ENCODE data around the gene MTRF1L. TPM values are rescaled to one million over a fixed set of nuclear protein-coding genes. Genes with fewer than 3 reads are reported as not detected.
"Not testable (repeated sequence)": the region's sequence is repeated elsewhere in the genome, so short reads cannot be mapped to it uniquely, and the experiment has no call there.

The MTRF1L gene
- total RNA-seq, 1 experiment from 2014 or later, result 29.0 TPM

DNA sequence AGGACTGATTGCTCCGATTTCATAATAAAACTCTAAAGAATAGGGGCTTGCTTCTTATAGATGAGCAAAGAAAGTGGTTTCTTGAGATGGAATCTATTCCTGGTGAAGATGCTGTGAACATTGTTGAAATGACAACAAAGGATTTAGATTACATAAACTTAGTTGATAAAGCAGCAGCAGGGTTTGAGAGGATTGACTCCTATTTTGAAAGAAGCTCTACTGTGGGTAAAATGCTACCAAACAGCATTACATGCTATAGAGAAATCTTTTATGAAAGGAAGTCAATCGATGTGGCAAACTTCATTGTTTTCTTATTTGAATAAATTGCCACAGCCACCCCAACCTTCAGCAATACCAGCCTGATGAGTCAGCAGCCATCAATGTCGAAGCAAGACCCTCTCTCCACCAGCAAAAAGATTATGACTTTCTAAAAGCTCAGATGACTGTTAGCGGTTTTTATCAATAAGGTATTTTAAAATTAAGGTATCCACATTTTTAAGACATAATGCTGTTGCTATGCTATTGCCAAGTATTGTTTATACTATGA is 12.7 kb upstream of the MTRF1L start:
- no peak for DNase-seq (ENCODE audit: low read depth, low spot score)
- in situ Hi-C loops (cut with HindIII; ENCODE audit: low pct_unique_long_range_greater_than_20kb, low sequenced_read_pairs), result no loop called here

DNA sequence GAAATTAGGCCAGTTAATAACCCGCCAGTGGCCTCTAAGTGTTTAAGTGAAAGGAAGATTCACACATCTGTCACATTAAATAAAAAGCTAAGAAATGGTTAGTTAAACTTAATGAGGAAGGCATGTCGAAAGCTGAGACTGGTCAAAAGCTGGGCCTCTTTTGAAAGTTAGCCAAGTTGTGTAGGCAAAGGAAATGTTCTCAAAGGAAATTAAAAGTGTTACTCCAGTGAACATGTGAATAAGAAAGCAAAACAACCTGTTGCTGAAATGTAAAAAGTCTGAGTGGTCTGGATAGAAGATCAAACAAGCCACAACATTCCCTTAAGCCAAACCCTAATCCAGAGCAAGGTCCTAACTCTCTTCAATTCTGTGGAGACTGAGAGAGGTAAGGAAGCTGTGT is 10.9 kb upstream of the MTRF1L start:
- no peak for DNase-seq (ENCODE audit: low read depth, low spot score)
- in situ Hi-C loops (cut with HindIII; ENCODE audit: low pct_unique_long_range_greater_than_20kb, low sequenced_read_pairs), result no loop called here

DNA sequence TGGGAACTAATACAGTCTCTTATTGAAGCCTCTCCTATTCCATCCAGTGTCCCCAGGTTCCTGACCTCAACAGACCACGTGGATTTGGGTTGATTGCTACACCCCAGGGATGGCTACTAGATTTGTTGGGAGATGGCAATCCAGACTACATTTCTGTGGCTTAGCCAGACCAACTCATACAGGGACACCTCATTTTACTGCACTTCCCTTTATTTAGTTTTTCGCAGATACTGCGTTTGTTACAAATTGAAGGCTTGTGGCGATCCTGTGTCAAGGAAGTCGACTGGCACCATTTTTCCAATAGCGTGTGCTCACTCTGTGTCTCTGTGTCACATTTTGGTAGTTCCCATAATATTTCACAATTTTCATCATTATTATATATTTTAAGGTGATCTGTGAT is 10.3 kb upstream of the MTRF1L start:
- in situ Hi-C loops (cut with HindIII; ENCODE audit: low pct_unique_long_range_greater_than_20kb, low sequenced_read_pairs), result no loop called here
- DNase-seq (ENCODE audit: low read depth, low spot score), result no peak

DNA sequence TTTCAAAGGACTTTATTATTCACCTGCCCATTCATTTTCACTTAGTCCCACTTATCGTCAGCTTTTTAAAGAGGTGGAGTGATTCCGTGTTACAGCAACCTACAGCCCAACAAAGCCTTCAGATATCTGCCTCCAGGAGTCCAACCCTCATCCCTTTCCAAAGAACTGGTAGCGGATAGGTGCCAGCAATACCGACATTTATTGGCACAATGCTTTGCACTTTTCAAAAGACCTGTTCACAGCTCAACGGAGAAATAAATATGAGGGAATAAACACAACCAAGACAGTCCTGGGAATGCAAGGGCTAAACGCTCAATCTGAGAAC is 819 bp upstream of the MTRF1L start:
- in situ Hi-C loops (cut with HindIII; ENCODE audit: low pct_unique_long_range_greater_than_20kb, low sequenced_read_pairs), result no loop called here
- DNase-seq (ENCODE audit: low read depth, low spot score), result peak; percentile 50

DNA sequence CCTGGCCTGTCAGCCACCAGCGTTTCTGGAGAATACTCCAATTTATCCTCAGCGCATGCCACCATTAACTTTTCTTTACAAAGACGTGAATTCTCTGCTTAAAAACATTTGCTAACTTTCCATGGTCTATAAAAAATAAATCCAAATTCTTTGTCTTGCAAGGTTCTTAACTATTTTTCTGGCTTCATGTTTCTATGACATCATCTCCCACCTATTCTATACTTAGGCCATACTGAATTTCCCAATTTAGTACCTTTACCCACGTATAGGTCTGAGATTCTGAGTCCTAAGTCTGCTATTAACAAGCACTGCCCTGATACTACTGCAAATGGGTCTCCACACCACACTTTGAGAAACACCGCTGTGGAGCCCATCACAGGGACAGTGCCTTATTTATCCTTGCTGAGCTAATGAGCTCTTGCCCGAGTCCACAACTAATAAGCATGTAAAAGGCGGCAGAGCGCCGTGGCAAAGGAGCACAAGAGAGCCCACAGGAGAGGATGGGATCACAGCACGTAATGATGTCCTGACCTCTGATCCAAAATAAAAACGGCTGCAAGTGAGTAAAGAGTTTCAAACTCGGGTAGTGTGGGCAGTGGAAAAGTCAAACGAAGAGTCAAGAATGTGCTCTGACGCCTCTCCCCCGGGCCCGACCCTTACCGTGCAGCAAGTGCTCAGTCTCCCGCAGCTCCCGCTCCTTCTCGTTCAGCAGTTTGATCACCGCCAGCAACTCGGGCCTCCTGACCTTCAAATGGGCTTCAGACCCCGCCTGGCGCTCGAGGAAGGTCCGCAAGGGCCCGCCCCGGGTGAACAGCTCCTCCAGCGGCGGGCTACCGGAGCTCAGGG is 519 bp downstream of the MTRF1L start:
- DNase-seq (ENCODE audit: low read depth, low spot score), result no peak
- in situ Hi-C loops (cut with HindIII; ENCODE audit: low pct_unique_long_range_greater_than_20kb, low sequenced_read_pairs), result no loop called here

DNA sequence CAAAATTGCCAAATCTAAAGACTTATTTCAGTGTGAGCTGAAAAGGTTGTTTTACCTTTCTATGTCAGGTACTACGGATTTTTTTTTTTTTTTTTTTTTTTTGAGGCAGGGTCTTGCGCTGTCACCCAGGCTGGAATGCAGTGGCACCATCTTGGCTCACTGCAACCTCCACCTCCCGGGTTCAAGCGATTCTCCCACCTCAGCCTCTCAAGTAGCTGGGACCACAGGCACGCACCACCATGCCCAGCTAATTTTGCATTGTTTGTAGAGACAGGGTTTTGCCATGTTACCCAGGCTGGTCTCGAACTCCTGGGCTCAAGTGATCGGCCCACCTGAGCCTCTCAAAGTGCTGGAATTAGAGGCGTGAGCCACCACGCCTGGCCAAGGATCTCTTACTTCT is 1.7 kb downstream of the MTRF1L start:
- in situ Hi-C loops (cut with HindIII; ENCODE audit: low pct_unique_long_range_greater_than_20kb, low sequenced_read_pairs); DNase-seq (ENCODE audit: low read depth, low spot score): not testable (repeated sequence)

DNA sequence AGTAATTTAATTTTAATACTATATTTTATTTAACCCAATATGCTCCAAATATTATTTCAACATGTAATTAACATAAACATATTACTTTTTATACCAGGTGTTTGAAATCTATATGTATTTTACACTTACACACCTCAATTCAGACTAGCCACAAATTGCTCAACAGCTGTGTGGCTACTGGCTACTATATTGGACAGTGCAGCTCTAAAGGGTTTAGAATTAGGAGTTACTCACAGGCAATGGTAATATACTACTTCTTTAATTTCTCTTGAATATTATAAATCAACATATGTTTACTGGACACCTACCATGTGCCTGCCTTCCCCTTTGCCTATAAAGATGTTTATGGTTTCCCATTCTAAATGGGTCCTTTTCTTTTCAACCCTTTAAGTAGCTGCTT is 2.3 kb downstream of the MTRF1L start:
- in situ Hi-C loops (cut with HindIII; ENCODE audit: low pct_unique_long_range_greater_than_20kb, low sequenced_read_pairs), result no loop called here
- DNase-seq (ENCODE audit: low read depth, low spot score), result no peak

DNA sequence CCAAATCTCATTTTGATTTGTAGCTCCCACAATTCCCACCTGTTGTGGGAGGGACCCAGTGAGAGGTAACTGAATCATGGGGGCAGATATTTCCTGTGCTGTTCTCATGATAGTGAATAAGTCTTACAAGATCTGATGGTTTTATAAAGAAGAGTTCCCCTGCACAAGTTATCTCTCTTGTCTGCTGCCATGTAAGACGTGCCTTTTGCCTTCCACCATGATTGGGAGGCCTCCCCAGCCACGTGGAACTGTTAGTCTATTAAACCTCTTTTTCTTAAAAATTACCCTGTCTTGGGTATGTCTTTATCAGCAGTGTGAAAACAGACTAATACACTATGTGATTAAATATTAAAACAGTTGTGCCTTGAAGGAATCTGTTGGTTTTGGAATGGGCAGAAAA is 3.0 kb downstream of the MTRF1L start:
- DNase-seq (ENCODE audit: low read depth, low spot score); in situ Hi-C loops (cut with HindIII; ENCODE audit: low pct_unique_long_range_greater_than_20kb, low sequenced_read_pairs): not testable (repeated sequence)

DNA sequence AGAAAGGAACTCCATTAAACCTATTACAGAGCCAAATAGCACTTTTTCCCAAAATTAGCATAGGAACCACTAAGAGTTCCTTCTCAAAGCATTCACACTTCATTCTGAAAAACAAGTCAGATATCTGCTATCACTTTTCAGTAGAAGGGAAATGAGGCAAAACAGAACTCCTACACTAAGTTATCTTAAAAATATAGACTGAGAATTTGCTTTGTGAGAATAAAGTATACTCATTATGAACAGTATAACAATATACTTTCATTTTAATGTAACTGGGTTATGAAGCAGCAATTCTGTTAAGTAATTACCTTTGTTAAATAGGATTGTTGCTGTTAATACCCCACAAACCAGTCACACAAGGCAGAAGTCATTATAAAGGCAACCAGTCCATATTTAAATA is 8.7 kb downstream of the MTRF1L start:
- in situ Hi-C loops (cut with HindIII; ENCODE audit: low pct_unique_long_range_greater_than_20kb, low sequenced_read_pairs), result no loop called here
- DNase-seq (ENCODE audit: low read depth, low spot score), result no peak

DNA sequence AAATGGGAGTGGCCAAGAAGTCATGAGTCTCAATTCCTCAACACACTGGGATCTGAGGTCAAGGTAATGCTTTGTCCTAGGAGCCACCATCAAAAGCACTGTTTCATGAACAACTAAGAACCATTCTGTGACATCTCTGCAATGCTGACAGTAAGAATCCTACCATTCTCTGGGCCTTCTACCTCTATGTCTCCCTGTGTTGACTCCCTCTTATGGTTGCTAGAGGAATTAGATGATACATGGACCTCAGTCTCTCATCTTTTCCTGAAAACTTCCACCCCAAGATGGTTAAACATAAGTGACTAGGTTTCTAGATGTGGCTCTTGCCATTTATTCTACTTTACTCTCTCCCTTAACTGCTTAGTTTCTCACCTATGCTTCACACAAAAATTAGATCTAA is 9.1 kb downstream of the MTRF1L start:
- peak; percentile 55 for DNase-seq (ENCODE audit: low read depth, low spot score)
- in situ Hi-C loops (cut with HindIII; ENCODE audit: low pct_unique_long_range_greater_than_20kb, low sequenced_read_pairs), result no loop called here

DNA sequence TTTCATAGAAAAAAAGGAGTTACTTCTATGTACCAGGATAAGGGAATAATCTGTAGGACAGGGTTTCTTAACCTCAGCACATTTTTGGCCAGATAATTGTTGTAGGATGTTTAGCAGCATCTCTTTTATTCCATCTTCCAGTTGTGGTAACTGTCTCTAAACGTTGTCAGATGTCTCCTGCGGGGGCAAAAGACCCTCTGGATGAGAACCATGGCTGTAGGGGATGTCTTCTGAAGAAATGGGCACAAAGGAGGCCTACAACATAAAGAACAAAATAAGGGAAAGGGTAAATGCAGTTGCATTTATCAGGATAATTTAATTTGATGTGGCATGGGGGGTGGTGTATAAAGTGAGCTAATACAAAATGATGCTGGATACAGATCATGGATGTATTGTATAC is 15.5 kb downstream of the MTRF1L start:
- DNase-seq (ENCODE audit: low read depth, low spot score), result no peak
- in situ Hi-C loops (cut with HindIII; ENCODE audit: low pct_unique_long_range_greater_than_20kb, low sequenced_read_pairs), result no loop called here

DNA sequence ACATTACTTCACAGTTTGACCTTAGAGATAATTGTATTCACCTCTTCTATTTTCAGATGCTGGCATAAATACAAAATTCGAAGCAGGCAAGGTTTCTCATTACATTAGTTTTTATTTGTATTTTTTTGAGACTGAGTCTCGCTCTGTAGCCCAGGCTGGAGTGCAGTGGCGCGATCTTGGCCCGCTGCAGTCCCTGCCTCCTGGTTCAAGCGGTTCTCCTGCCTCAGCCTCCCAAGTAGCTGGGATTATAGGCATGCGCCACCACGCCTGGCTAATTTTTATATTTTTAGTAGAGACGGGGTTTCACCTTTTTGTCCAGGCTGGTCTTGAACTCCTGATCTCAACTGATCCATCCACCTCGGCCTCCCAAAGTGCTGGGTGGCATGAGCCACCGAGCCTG is 17.2 kb downstream of the MTRF1L start:
- DNase-seq (ENCODE audit: low read depth, low spot score); in situ Hi-C loops (cut with HindIII; ENCODE audit: low pct_unique_long_range_greater_than_20kb, low sequenced_read_pairs): not testable (repeated sequence)

DNA sequence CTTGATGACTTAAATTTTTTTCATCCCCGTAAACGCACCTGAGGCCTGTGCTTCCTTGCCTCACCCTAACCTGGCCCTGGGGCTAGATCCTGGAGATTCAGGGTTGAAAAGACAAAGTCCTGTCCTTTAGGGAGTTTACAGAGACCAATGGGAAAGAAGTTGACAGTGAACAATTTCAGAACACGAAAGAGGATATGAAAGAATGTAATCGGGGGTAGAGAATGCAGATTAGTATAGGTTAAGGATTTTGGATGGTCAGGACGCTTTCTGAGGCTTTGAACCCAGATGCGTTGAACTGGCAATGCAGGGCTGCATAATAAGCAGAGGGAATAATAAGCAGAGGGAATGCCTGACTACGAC is 18.0 kb downstream of the MTRF1L start:
- peak; percentile 9 for DNase-seq (ENCODE audit: low read depth, low spot score)
- in situ Hi-C loops (cut with HindIII; ENCODE audit: low pct_unique_long_range_greater_than_20kb, low sequenced_read_pairs), result no loop called here

DNA sequence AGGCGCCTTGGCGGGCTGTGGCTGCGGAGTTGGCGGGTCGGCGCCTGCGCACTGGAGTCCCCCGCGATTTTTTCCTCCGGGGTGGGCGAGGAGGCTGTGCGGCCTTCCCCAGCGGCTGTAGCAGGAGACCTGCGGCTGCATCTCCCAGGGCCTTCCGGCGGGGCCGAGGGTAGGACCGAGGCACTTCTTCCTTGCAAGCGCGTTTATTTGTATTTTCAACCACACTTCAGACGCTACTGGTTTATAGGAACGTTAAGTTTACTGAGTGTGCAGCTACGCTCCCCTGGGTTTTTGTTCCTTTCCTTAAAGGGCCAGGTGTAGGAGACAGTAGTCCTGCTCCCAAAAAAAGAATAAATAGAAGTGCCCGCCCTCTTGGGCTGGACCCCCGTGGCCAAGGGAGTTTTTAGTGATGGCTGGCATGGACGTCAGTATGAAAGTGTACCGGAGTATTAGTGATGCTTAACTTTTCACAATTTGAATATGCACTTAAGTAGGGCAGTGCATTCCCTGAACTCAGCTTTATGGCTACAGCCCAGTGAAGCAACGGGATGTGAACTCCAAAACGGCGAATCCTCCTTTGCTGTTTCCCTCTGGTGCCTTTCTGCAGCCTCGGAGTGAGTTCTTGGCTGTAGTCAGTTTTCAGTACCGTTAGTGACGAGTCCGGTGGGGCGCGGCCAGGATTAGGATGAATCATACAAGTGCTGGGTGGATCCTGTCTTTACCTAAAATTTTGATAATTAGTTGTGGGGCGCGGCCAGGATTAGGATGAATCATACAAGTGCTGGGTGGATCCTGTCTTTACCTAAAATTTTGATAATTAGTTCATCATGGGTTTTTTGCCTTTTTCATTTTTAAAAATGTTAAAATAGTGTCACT is 18.6 kb downstream of the MTRF1L start:
- in situ Hi-C loops (cut with HindIII; ENCODE audit: low pct_unique_long_range_greater_than_20kb, low sequenced_read_pairs), result no loop called here

DNA sequence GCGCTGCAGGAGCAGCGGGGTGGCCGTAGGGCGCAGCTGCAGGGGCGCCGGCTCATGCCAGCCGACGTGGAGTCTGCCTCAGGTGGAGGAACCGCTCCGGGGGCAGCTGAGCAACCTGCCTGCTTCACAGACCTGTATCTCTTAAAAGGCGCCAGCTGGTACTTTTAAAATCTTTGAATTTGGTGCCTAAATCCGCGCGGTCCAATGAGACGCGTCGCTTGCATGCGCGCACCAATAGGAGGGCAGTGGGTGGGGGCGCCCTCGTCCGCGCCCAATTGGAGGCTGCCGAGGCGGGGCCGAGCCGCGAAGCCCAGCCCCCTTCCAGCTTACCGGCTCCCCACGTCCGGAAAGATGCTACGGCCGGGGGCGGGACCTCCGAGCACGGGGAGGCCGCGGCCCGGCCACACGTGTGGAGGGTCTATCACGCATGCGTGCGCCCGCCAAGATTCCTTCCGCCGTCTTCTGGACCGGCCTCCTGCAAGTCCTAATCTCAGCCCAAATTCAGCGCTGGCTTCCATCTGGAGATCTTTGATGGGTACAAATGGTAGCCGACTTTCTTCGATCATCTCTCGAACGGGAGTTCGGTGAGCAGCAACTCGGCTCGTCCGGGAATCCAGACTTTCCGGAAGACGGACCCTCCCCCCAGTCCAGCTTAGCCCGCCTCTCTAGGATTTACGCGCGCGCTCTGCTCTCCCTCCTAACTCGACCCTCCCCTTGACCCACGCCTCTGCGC is 19.4 kb downstream of the MTRF1L start, which contains the start of gene FBXO5:
Gene FBXO5 (minus strand): TSS at position 138 of the 733 bp plus-strand sequence. CDS start 82 bp downstream, at position 56.
- DNase-seq (ENCODE audit: low read depth, low spot score), result peak; percentile 96
- in situ Hi-C loops (cut with HindIII; ENCODE audit: low pct_unique_long_range_greater_than_20kb, low sequenced_read_pairs), result no loop called here

More for the DNA sequence above, 18.6 kb downstream of the MTRF1L start:
- DNase-seq (ENCODE audit: low read depth, low spot score), result peak; percentile 34

DNA sequence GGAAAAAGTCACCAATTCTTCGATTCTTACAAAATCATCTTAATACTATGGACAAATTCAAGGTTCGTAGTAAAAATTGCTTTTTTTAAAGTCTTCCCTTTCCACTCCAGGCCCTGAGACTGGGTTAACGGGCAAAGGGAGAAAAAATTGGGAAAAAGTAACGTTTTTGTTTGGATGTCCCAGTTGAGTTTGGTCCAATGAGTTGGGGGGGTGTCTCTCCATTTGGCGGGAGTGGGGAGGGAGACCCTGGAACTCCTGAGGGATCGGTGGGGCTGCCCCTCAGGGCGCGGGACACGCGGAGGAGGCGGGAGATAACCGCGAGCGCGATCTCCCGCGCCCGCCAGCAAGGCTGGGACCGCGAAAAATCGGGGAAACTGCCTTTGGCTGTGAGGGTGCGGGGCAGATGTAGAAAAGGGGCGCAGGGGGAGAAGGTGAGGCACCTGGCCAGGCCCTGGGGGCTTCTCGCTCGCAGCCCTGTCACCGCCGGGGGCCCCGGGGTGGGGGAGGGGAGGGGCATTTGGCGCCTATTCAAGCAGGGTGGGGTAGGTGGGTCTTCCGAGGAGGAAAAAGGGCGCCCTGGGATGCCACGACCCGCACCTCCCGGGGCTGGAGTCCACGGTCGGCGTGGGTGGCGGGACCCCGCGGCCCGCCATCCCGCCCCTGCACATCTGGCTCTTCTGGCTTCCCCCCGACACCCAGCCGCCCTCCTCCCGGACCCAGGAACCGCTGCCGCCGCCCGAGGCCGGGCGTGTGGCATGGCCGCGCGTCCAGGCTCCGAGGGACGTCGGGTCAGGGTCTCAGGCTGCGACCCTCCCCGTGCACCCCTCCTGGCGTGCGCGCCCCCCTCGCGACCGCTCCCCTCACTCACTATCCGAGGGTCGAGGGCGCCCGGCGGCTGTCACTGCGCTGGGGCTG is 20.3 kb downstream of the MTRF1L start:
- in situ Hi-C loops (cut with HindIII; ENCODE audit: low pct_unique_long_range_greater_than_20kb, low sequenced_read_pairs), result no loop called here
- peak; percentile 11 for DNase-seq (ENCODE audit: low read depth, low spot score)

DNA sequence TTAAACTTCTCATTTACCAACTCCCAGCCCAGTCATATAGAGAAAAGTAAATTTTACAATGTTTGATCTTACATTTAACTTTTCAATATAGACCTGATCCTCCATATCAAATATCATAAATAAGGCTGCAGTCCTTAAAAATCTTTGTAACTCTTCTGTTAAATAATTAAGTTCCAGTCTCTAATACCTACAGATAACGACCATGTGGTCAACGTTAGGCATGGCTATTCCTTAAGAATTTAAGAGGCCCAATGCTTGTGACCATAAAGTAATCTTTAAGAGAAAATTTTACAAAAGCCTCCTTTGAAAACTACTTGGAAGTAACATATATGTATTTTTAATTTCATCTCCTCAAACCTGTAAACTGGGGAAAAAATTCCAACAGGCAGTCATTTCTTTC is 21.3 kb downstream of the MTRF1L start:
- no peak for DNase-seq (ENCODE audit: low read depth, low spot score)
- in situ Hi-C loops (cut with HindIII; ENCODE audit: low pct_unique_long_range_greater_than_20kb, low sequenced_read_pairs), result no loop called here

Measured in SK-MEL-5 (cell line).